ENCODE data around the gene EPB42.
"Not testable (repeated sequence)": the region's sequence is repeated elsewhere in the genome, so short reads cannot be mapped to it uniquely, and the experiment has no call there.

The EPB42 gene

DNA sequence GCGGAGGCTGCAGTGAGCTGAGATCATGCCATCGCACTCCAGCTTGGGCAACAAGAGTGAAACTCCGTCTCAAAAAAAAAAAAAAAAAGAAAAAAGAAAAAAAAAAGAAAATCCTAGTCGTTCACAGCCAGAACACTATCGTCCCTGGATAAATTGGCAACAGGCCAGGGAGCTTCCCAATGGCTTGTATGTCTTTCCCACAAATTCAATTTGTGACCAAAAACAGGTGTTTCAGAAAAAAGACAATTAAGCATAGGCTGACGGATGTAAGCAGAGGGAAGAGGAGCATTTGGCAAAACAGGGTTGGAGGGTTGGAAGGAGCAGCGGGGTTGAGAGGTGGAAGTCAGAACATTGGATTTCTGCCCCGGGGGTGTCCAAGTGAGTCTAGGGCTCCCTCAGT is 8.5 kb downstream of the EPB42 start:
- no peak for DNase-seq (ENCODE audit: low read depth)

DNA sequence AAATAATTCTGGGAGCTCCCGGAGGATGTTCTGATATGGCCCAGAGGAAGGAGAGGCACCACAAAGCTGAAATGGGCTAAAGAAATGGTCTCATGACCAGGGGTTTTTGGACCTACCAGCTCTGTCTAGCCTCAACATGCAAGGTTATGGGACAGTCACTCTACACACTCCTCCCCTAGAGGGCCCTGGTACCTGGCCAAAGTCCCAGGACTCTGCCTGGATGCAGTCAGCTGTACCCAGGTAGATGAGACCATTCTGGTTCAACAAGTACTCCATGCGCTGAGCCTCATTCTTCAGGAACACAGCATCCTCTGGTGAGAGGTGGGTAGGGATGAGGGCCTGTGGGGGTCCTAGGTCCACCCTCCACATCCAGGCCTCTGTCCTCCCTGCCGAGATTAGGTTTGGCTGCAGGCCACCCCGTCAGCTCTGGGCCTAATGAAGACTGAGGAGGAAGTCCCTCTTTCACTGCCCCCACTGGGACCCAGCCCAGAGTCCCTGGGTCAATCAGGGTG is 9.5 kb downstream of the EPB42 start:
- DNase-seq (ENCODE audit: low read depth), result no peak

DNA sequence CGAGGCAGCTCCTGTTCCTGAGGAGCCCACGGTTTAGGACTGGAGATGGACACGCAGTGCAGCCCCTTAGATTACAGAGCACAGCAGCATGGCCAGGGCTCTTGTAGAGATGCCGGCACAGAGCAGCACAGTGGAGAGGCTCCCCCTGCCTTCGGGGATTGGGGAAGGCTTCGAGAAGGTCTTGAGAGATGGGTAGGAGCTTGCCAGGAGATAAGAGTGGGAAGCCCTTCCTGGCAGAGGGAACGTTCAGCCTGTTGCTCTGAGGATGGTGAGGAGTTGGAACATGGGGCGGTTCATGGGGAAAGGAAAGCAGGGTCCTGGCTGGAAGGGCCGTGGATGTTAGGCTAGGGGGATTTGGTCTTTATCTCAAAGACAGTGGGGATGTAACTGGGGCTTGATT is 10.0 kb downstream of the EPB42 start:
- no peak for DNase-seq (ENCODE audit: low read depth)

DNA sequence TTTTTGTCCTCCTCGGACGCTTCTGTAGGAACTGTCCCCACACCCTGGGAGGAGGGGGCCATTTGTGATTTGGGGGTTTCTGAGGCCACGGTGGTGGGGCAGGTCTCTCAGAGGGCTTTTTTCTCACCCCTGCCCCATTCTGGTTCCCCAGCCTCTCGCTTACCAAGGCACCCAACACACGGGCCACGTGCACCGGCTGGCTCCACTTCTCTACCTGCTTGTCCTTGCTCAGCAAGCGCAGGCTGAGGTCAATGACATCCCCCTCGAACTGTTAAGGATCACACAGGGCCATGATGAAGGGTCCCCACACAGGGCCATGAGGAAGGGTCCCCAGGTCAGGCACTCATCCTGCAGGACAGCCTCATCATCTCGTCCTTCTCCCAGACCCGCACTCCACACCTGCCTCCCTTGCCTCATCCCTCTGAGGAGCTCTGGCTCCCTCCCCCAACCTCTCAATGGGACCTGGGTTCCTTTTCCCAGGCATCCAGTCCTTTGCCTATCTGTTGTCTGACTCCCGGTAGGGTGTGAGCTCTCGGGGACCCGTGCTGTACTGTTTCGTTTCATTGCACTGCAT is 10.6 kb downstream of the EPB42 start:
- DNase-seq (ENCODE audit: low read depth), result no peak

DNA sequence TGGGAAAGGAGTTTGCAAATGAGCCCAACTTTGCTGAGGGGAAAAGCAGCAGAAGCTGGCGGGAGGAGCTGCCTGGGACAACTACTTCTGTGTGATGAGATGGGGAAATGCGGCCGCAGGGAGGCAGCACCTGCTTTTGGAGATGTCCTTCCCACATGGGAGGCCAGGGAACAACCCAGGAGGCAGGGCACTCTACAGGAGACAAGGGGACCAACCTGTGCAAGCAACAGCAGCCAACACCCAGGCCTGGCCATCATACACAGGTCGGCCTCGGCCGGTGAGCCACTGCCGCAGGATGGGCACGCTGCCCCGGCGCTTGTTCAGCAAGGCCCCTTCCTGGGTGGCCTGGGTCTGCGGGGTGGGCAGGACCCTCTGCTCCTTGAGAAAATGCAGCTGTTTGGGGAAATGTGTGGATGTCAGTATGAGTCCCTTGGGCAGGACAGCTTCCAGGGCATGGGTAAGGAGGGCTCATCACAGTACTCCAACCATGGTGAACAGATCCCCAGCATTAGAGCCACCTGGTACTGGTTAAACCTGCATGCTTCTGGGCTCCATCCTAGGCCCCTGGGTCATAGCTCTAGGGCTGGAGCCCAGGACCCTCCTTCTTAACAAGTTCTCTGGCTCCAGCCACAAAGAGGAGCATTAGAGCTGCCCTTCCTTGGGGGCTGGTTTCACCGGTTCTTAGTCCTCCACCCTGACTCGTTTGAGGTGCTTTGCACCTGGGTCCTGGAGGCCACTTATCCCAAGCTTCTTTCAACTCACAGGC is 11.6 kb downstream of the EPB42 start:
- no peak for DNase-seq (ENCODE audit: low read depth)

DNA sequence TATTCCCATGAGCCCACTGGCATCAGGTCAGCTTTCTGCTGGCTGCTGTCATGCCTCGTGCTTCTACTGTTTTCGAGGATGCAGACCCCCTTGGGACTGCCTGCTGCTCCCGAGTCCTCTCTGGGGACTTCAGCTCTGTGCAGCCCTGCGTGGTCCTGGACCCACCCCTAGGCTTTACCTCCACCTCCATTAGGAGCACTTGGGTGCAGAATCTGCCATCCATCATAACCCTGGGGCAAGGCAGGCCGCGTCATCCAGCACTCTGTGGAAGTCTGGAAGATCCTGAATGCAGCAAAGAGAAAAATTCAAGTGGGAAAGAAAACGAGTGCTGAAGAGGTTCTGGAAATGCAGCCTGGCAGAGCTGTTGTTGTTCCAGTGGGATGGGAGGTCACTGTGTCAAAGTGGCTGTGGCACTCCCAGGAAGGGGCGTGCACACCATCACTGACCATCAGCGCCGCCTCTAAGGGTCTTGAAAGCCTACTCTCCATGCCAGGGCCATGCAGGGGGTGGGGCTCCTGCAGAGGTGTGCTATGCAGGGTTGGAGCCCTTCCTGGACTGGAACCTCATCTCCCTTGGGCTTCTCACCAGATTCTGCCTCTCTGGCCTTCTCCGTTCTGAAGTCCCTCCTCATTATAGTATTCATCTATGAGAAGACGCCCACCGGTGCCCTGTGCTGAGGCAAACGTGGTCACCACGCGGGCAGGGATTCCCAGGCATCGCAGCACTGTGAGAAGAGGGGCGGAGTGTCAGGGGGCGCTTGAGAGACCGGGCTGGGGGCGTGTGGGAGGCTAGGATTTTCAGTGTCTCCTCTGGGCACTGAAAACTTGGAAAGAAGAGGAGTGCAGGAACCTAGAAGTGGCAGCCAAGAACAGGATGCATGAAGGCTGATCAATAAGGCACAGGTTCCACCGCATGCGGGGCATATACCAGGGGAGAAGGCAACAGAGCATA is 12.5 kb downstream of the EPB42 start:
- no peak for DNase-seq (ENCODE audit: low read depth)

DNA sequence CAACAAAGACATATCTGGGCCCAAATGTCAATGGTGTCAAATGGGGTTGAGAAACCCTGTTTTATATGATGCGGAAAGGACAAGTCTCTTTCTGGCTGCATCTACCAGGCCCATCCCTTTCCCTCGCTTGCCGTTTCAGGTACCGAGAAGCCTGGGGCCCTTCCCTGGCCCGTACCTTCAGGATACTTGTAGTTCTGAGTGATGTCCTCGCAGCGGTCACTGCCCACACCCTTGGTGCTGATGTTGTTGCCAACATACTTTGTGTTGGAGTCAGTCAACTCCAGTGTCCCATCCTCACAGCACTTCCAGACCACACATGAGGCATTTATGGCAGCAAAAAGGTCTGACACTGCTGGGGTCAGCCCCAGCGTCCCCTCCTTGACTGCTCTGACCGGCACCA is 13.8 kb downstream of the EPB42 start:
- no peak for DNase-seq (ENCODE audit: low read depth)

DNA sequence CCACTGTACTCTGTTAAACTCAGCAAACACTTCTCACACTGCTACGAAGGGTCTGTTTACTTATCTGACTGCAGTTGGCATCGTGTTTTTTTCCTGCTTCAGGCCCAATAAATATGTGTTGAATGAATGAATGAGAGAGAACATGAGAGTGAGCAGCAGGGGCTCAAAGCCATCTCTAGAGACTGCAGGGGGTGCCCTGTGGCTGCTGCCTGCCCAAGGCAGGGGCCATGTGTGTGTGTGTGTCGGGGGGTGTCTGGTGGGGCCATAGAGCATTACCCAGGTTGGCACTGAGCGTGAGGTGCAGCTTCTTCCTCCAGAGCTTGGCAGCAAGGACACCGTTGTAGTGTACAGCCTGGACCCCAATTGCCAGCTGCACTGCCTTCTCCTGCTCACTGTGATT is 14.8 kb downstream of the EPB42 start:
- DNase-seq (ENCODE audit: low read depth), result no peak

DNA sequence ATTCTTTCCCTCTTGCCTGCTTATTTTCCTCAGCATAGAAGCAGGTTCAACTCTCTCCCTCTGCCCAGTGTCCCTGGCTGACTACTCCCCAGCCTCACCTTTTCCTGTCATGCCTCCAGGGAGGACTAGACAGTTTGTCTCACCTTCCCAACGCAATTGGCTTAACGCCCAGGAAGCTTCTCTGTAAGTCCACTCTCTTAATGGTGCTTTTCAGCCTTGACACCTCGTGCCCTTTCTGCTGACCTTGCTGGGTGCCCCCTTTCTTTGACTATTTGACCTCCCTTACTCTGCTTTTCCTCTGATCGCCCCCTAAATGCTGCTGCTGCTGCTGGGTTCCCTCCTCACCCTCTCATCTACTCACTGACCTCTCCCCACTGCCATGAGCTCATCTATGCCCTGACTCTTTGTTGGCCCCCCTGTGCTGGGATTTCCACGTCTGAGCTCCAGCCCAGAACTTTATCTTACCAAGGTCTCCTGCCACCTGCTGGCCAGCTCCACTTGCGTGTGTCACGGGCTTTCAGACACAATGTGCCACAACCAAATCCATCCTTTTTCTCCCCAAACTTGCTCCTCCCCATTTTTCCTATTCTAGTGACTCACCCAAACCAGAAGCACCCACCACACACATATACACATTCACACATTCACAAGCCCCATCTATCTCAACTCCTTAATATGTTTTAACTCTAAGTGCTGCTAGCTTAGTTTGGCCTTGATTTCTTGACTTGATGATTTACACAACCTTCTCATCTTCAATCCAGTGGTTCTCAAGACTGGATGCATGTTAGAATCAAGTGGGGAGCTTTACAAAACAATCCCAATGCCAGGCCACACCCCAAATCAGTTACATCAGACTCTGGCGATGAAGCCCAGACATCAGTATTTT is 16.6 kb downstream of the EPB42 start:
- DNase-seq (ENCODE audit: low read depth), result no peak

DNA sequence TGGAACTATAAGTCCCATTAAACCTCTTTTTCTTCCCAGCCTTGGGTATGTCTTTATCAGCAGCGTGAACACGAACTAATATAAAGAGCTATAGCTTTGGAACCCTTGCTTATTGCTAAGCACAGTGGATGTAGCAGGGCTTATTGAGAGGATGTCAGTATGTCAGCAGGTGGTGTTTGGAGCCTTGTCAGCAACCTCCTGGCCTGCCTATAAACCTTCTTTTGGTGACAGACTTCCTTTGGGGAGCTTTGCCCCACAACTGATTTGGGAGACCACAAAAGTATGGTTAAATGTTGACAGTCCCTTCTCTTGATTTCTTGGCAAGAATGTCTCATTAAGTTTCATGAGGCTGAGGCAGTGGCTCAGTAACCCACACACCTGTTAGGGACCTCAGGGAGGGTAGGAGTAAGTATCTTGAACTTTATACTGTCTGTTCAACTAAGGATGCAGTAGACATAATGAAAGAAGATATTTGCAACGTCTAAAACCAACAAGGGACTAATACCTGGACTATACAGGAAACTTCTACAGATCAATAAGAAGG is 20.8 kb downstream of the EPB42 start:
- no peak for DNase-seq (ENCODE audit: low read depth)

DNA sequence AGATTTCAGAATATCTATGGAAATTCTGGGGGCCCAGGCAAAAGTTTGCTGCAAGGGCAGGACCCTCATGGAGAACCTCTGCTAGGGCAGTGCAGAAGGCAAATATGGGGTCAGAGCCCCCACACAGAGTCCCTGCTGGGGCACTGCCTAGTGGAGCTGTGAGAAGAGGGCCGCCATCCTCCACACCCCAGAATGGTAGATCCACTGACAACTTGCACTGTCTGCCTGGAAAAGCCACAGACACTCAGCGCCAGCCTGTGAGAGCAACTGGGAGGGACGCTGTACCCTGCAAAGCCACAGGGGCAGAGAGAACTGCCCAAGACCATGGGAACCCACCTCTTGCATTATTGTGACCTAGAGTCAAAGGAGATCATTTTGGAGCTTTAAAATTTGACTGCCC is 21.8 kb downstream of the EPB42 start:
- no peak for DNase-seq (ENCODE audit: low read depth)

DNA sequence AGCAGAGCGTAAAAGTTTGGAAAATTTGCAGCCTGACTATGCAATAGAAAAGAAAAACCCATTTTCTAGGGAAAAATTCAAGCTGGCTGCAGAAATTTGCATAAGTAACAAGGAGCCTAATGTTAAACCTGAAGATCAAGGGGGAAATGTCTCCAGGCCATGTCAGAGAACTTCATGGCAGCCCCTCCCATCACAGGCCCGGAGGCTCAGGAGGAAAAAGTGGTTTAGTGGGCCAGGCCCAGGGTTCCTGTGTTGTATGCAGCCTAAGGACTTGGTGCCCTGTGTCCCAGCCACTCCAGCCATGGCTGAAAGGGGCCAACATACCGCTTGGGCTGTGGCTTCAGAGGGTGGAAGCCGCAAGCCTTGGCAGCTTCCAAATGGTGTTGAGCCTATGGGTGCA is 22.3 kb downstream of the EPB42 start:
- DNase-seq (ENCODE audit: low read depth), result not testable (repeated sequence)

DNA sequence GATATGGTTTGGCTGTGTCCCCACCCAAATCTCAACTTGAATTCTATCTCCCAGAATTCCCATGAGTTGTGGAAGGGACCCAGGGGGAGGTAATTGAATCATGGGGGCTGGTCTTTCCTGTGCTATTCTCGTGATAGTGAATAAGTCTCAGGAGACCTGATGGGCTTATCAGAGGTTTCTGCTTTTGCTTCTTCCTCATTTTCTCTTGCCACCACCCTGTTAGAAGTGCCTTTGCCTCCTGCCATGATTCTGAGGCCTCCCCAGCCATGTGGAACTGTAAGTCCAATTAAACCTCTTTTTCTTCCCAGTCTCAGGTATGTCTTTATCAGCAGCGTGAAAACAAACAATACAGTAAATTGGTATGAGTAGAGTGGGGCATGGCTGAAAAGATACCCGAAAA is 23.0 kb downstream of the EPB42 start:
- not testable (repeated sequence) for DNase-seq (ENCODE audit: low read depth)

DNA sequence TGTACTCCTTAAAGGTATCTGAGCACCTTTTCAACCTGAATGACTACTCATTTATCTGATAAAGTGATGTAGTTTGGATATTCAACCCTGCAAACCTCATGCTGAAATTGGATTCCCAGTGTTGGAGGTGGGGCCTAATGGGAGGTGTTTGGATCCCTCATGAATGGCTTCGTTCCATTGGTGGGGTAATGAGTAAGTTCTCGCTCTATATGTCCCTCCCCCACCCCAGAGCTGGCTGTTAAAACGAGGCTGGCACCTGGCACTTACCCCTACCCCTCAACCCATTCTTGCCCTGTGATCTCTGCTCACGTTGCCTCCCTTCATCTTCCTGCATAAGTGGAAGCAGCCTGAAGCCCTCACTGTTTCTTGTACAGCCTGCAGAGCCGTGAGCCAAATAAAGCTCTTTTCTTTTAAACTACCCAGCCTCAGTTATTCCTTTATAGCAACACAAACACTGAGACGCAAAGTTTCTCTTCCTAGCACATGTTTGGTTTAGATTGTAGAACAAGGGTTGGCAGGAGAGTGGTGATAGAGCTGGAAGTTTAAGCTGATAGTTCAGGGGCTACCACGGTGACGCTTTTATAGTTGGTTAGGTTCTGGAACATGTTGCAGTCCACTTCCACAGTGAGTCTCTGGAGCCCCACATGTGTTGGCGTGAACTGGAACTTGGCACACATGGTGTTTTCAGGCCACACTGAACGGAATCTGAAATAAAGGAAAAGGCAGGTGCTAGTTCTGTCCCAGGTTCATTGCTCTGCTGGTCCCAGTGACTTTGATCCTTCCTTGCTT is 23.9 kb downstream of the EPB42 start:
- DNase-seq (ENCODE audit: low read depth), result no peak

DNA sequence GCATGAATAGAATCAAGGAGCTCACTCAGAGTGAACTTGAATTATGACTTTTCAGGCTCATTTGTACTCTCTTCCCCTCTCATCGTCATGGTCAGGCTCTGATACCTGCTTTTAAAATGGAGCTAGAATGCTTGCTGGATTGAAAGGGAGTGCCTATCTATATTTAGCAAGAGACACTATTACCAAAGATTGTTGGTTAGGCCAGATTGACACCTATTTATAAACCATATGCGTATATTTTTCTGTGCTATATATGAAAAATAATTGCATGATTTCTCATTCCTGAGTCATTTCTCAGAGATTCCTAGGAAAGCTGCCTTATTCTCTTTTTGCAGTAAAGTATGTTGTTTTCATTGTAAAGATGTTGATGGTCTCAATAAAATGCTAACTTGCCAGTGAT is 26.0 kb downstream of the EPB42 start:
- DNase-seq (ENCODE audit: low read depth), result no peak

DNA sequence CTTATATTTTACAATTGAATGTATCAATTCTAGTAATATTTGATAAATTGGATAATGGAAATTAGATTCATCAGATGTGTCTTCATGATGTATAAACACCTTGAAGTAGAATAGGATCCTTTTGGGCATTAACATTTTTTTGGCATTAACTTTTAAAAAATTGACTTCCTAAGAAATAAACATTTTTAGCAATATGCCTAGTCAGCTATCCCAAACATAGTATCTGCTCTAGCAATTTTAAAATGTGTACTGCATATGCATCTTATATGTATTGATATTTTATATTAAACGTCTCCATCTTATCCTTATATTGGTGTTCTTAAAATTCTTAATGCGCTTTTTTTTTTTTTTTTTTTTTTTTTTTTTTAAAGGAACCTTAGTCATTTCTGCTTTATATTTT is 27.1 kb downstream of the EPB42 start:
- no peak for DNase-seq (ENCODE audit: low read depth)

DNA sequence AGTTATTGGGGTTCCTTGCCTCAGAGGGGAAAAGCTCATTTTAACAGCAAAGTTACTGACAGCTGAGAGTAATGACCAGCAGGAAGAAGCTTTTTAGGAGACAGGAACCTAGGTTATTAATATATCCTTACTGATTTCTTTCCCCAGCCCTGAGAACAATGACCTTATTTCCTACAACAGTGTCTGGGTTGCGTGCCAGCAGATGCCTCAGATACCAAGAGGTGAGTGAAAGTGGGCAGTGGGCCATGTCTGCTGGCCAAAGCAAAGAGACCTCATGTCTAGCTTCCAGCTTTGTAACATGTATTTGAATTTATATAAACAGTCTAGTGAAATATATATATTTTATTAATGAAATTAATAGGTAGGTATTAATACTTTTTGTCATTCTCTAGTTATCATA is 30.6 kb downstream of the EPB42 start:
- DNase-seq (ENCODE audit: low read depth), result no peak

DNA sequence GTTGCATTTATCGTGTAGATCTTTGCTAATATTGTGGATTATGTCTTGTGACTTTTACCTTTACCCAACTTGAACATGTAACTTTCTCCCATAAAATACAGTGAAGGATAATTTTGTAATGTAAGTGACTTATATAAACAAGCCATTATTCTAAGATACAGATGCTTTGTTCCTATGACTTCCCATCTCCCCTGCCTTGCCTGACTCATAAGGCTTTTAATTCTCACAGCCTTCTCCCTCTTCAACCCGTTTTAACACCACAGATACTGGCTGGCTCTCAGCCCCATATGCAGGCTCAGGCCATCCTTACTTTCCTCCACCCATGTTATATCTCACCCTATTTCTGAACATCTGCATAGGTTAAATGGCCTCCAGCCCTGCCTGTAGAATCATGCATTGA is 31.5 kb downstream of the EPB42 start:
- DNase-seq (ENCODE audit: low read depth), result no peak

DNA sequence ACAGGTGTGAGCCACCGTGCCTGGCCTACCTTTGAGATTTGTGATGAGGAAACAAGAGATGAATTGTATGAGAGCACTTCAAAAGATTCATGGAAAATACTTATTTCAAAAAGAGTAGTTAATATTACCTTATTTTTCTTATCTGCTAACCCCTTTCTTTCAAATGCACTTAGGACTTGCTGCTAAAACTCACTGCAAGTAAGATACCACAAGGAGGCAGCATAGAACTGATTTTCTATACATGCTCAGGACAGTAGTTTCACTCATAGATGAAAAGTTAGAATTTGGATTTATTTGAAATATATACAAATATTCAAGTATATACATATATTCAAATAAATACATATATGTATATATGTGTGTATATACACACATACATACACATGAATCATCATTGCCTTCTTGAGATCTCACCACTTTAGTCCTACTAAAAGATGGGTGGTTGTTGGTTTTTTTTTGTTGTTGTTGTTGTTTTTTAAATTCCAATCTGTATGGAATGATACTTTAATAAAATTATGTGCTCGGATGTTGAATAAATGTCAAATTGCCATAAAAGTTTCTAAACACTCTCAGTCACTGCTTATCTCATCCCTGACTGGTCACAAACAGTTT is 33.2 kb downstream of the EPB42 start:
- DNase-seq (ENCODE audit: low read depth), result no peak

DNA sequence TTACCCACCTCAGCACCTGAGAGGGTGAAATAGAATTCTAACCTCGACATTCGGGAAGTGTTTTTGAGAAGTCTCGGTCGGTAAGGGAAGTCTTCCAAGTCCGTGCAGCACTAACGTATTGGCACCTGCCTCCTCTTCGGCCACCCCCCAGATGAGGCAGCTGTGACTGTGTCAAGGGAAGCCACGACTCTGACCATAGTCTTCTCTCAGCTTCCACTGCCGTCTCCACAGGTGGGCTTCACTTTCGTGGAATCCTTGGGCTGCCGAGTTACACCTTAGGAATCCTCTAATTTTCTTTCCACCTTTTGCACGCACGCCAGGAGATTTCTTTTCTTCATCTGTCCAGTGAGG is 34.8 kb downstream of the EPB42 start:
- DNase-seq (ENCODE audit: low read depth), result no peak

All from GM04503 (cell line).